Activated naive CD8-positive, alpha-beta T cell treated with anti-CD3 and anti-CD28 coated beads, Interleukin-2, amount 10 ng/mL, durations not matched to agents 7 days and 5 days (primary cell): ENCODE results near the gene PAXX. TPM values are rescaled to one million over a fixed set of nuclear protein-coding genes. Genes with fewer than 3 reads are reported as not detected.

Experiments
- ATAC-seq: fragments of 150-1000 bp; cut with Tn5 transposase; one replicate; pipeline ENCODE4 v1.10.0; 2021; ENCODE audit warnings: low read depth, moderate library complexity
- POLR2A ChIA-PET: fragments of 350-600 bp; sonication (Branson Sonifier 250); formaldehyde crosslinking; loops from one replicate; lab custom pipeline; 2021; ENCODE audit warnings: antibody characterized with exemption; lab: Charles Lee
- DNase-seq: peaks from one replicate; pipeline ENCODE4 v3.0.0; 2021
- H3K27ac Mint-ChIP-seq: one replicate; pipeline ENCODE4 v1.8.0; 2022; ENCODE audit warnings: mild to moderate bottlenecking, mixed read lengths
- H3K27me3 Mint-ChIP-seq: one replicate; pipeline ENCODE4 v1.8.0; 2022; ENCODE audit warnings: mild to moderate bottlenecking, moderate library complexity, mixed read lengths
- H3K36me3 Mint-ChIP-seq: one replicate; pipeline ENCODE4 v1.8.0; 2021; ENCODE audit warnings: mild to moderate bottlenecking, mixed read lengths
- H3K4me1 Mint-ChIP-seq: one replicate; pipeline ENCODE4 v1.8.0; 2021; ENCODE audit warnings: mixed read lengths
- H3K4me3 Mint-ChIP-seq: one replicate; pipeline ENCODE4 v1.8.0; 2022; ENCODE audit warnings: mild to moderate bottlenecking, moderate library complexity, mixed read lengths
- H3K9me3 Mint-ChIP-seq: one replicate; pipeline ENCODE4 v1.8.0; 2021; ENCODE audit warnings: mixed read lengths
- total RNA-seq, 2 experiments: library from RNA; stranded (reverse); gene quantifications; one replicate each; pipeline ENCODE4 v1.2.3, GENCODE V29; 2021

PAXX gene
- total RNA-seq, 2 experiments from 2014 or later, result 93.4 to 97.2 TPM

DNA sequence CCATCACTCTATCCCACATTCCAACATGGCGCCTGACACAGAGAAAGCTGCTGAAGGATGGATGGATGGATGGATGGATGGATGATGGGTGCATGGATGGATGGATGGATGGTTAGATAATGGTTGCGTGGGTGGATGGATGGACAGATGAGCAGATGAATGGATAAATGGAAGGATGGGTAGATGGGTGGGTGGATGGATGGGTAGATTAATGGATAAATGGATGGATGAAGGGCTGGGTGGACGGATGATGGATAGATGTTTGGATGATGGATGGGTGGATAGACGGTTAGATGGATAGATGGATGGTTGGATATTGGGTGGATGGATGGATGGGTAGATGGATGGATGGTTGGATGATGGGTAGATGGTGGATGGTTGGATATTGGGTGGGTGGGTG is 35.6 kb upstream of the PAXX start:
- Mint-ChIP-seq H3K27ac (peak overlapping the region; percentile 47), H3K4me3 (no peak overlapping the region), H3K27me3 (no peaks in the 10 kb centered on the region), H3K4me1 (peaks cover 4% of the 10 kb centered on the region), H3K36me3 (peaks cover 3% of the 10 kb centered on the region), H3K9me3 (peaks cover 7% of the 10 kb centered on the region)
- ATAC-seq (no peak), DNase-seq (no peak)
- POLR2A ChIA-PET, result no interaction called here

GRCh38 chr9:136957461-136957860 is 34.8 kb upstream of the PAXX start:
- Mint-ChIP-seq H3K36me3 (peaks cover 3% of the 10 kb centered on the region), H3K4me1 (peaks cover 4% of the 10 kb centered on the region), H3K9me3 (peaks cover 7% of the 10 kb centered on the region), H3K27ac (no peak overlapping the region), H3K27me3 (no peaks in the 10 kb centered on the region), H3K4me3 (no peak overlapping the region)
- POLR2A ChIA-PET, result no interaction called here
- DNase-seq, result no peak
- ATAC-seq, result no peak

- DNase-seq (no peak), ATAC-seq (no peak)
- Mint-ChIP-seq H3K27ac (no peak overlapping the region), H3K36me3 (peaks cover 3% of the 10 kb centered on the region), H3K9me3 (peaks cover 7% of the 10 kb centered on the region), H3K27me3 (no peaks in the 10 kb centered on the region), H3K4me1 (peaks cover 6% of the 10 kb centered on the region), H3K4me3 (no peak overlapping the region)
- POLR2A ChIA-PET, result no interaction called here
Measured at GRCh38 chr9:136957901-136958300, 34.3 kb upstream of the PAXX start.

GRCh38 chr9:136958473-136958872 is 33.7 kb upstream of the PAXX start:
- ATAC-seq (no peak), DNase-seq (no peak)
- no peak overlapping the region for H3K4me3 Mint-ChIP-seq
- peaks cover 3% of the 10 kb centered on the region for H3K36me3 Mint-ChIP-seq
- H3K27me3 Mint-ChIP-seq, result no peaks in the 10 kb centered on the region
- H3K4me1 Mint-ChIP-seq, result peaks cover 9% of the 10 kb centered on the region
- peaks cover 7% of the 10 kb centered on the region for H3K9me3 Mint-ChIP-seq
- POLR2A ChIA-PET, result no interaction called here
- H3K27ac Mint-ChIP-seq, result no peak overlapping the region

- ATAC-seq (no peak), DNase-seq (no peak)
- peaks cover 7% of the 10 kb centered on the region for H3K9me3 Mint-ChIP-seq
- peak overlapping the region; percentile 58 for H3K27ac Mint-ChIP-seq
- POLR2A ChIA-PET, result interaction anchor here (1.7 kb wide), 1 partner anchor 9 kb away, joined by 5 read pairs; no protein-coding TSS in a partner anchor
- no peak overlapping the region for H3K4me3 Mint-ChIP-seq
- peaks cover 3% of the 10 kb centered on the region for H3K36me3 Mint-ChIP-seq
- H3K27me3 Mint-ChIP-seq, result no peaks in the 10 kb centered on the region
- H3K4me1 Mint-ChIP-seq, result peaks cover 9% of the 10 kb centered on the region
Measured at GRCh38 chr9:136958898-136959850, 33.0 kb upstream of the PAXX start.

GRCh38 chr9:136960212-136960937 is 31.8 kb upstream of the PAXX start:
- DNase-seq (no peak), ATAC-seq (peak; percentile 57)
- H3K27me3 Mint-ChIP-seq, result no peaks in the 10 kb centered on the region
- peaks cover 7% of the 10 kb centered on the region for H3K9me3 Mint-ChIP-seq
- peaks cover 3% of the 10 kb centered on the region for H3K36me3 Mint-ChIP-seq
- H3K27ac Mint-ChIP-seq, result peak overlapping the region; percentile 83
- peaks cover 9% of the 10 kb centered on the region for H3K4me1 Mint-ChIP-seq
- peak overlapping the region; percentile 39 for H3K4me3 Mint-ChIP-seq
- POLR2A ChIA-PET, result interaction anchor here (1.7 kb wide), 1 partner anchor 10 kb away, joined by 5 read pairs; no protein-coding TSS in a partner anchor

- no peak for DNase-seq
- ATAC-seq, result no peak
- POLR2A ChIA-PET, result interaction anchor here (2.0 kb wide), 1 partner anchor 33 kb away, joined by 4 read pairs; no protein-coding TSS in a partner anchor
- Mint-ChIP-seq H3K36me3 (peaks cover 3% of the 10 kb centered on the region), H3K4me3 (no peak overlapping the region), H3K27ac (no peak overlapping the region), H3K4me1 (peaks cover 12% of the 10 kb centered on the region), H3K9me3 (peaks cover 7% of the 10 kb centered on the region), H3K27me3 (peaks cover 2% of the 10 kb centered on the region)
Measured at GRCh38 chr9:136960938-136961275, 31.3 kb upstream of the PAXX start.

GRCh38 chr9:136961279-136962065 is 30.8 kb upstream of the PAXX start:
- peaks cover 3% of the 10 kb centered on the region for H3K36me3 Mint-ChIP-seq
- no peak overlapping the region for H3K27ac Mint-ChIP-seq
- peaks cover 2% of the 10 kb centered on the region for H3K27me3 Mint-ChIP-seq
- H3K9me3 Mint-ChIP-seq, result peaks cover 6% of the 10 kb centered on the region
- POLR2A ChIA-PET, result interaction anchor here (2.0 kb wide), 1 partner anchor 32 kb away, joined by 4 read pairs; no protein-coding TSS in a partner anchor
- no peak for ATAC-seq
- H3K4me1 Mint-ChIP-seq, result peaks cover 18% of the 10 kb centered on the region
- no peak for DNase-seq
- no peak overlapping the region for H3K4me3 Mint-ChIP-seq

- H3K27me3 Mint-ChIP-seq, result peaks cover 2% of the 10 kb centered on the region
- no peak overlapping the region for H3K4me3 Mint-ChIP-seq
- DNase-seq (no peak), ATAC-seq (no peak)
- peaks cover 19% of the 10 kb centered on the region for H3K4me1 Mint-ChIP-seq
- H3K27ac Mint-ChIP-seq, result no peak overlapping the region
- H3K9me3 Mint-ChIP-seq, result peaks cover 2% of the 10 kb centered on the region
- POLR2A ChIA-PET, result interaction anchor here (2.0 kb wide), 1 partner anchor 31 kb away, joined by 4 read pairs; no protein-coding TSS in a partner anchor
- no peaks in the 10 kb centered on the region for H3K36me3 Mint-ChIP-seq
Measured at GRCh38 chr9:136962163-136962562, 30.1 kb upstream of the PAXX start.

- Mint-ChIP-seq H3K4me3 (no peak overlapping the region), H3K36me3 (no peaks in the 10 kb centered on the region), H3K4me1 (peaks cover 19% of the 10 kb centered on the region), H3K27me3 (peaks cover 3% of the 10 kb centered on the region), H3K27ac (no peak overlapping the region), H3K9me3 (no peaks in the 10 kb centered on the region)
- POLR2A ChIA-PET, result interaction anchor here (0.5 to 2.0 kb wide), 2 partner anchors 30 to 31 kb away, joined by 3 to 4 read pairs; no protein-coding TSS in a partner anchor
- DNase-seq (no peak), ATAC-seq (no peak)
Measured at GRCh38 chr9:136962701-136963248, 29.4 kb upstream of the PAXX start.

- no peak for ATAC-seq
- POLR2A ChIA-PET, result interaction anchor here (0.5 kb wide), 1 partner anchor 29 kb away, joined by 3 read pairs; no protein-coding TSS in a partner anchor
- Mint-ChIP-seq H3K9me3 (no peaks in the 10 kb centered on the region), H3K27ac (no peak overlapping the region), H3K27me3 (peaks cover 3% of the 10 kb centered on the region), H3K4me1 (peaks cover 19% of the 10 kb centered on the region), H3K36me3 (no peaks in the 10 kb centered on the region), H3K4me3 (no peak overlapping the region)
- DNase-seq, result no peak
Measured at GRCh38 chr9:136963341-136963740, 28.9 kb upstream of the PAXX start.

GRCh38 chr9:136963751-136964150 is 28.5 kb upstream of the PAXX start:
- Mint-ChIP-seq H3K27ac (no peak overlapping the region), H3K36me3 (no peaks in the 10 kb centered on the region), H3K4me3 (no peak overlapping the region), H3K27me3 (peaks cover 3% of the 10 kb centered on the region), H3K4me1 (peaks cover 19% of the 10 kb centered on the region), H3K9me3 (no peaks in the 10 kb centered on the region)
- DNase-seq (no peak), ATAC-seq (no peak)
- POLR2A ChIA-PET, result interaction anchor here (0.5 kb wide), 1 partner anchor 29 kb away, joined by 3 read pairs; no protein-coding TSS in a partner anchor
